ENCODE results near the gene RNF167.

RNF167 gene

GRCh38 chr17:4974115-4974670 lies 34.1 kb downstream of the RNF167 start:
- no peak overlapping the region for H3K27ac ChIP-seq (ENCODE audit: low read length)

GRCh38 chr17:4978726-4979125 lies 38.7 kb downstream of the RNF167 start:
- Histone ChIP-seq H3K4me1 (ENCODE audit: control insufficient read depth, low read depth, low read length) (peaks cover 4% of the 10 kb centered on the region), H3K9me3 (ENCODE audit: control insufficient read depth, low read depth, low read length) (no peaks in the 10 kb centered on the region), H3K9ac (ENCODE audit: low read length) (no peak overlapping the region), H3K4me3 (ENCODE audit: low read length) (no peak overlapping the region), H3K27ac (ENCODE audit: low read length) (no peak overlapping the region), H3K27me3 (ENCODE audit: control insufficient read depth, insufficient read depth, low read length) (peaks cover 55% of the 10 kb centered on the region), H3K36me3 (ENCODE audit: control insufficient read depth, low read depth, low read length) (no peaks in the 10 kb centered on the region)

More at GRCh38 chr17:4974115-4974670, 34.1 kb downstream of the RNF167 start:
- peaks cover 4% of the 10 kb centered on the region for H3K36me3 ChIP-seq (ENCODE audit: control insufficient read depth, low read depth, low read length)
- H3K27me3 ChIP-seq (ENCODE audit: control insufficient read depth, insufficient read depth, low read length), result peaks cover 71% of the 10 kb centered on the region
- H3K4me1 ChIP-seq (ENCODE audit: control insufficient read depth, low read depth, low read length), result peaks cover 10% of the 10 kb centered on the region
- H3K9me3 ChIP-seq (ENCODE audit: control insufficient read depth, low read depth, low read length), result no peaks in the 10 kb centered on the region
- H3K4me3 ChIP-seq (ENCODE audit: low read length), result no peak overlapping the region
- H3K9ac ChIP-seq (ENCODE audit: low read length), result no peak overlapping the region

GRCh38 chr17:4980644-4981216 lies 40.7 kb downstream of the RNF167 start:
- Histone ChIP-seq H3K4me1 (ENCODE audit: control insufficient read depth, low read depth, low read length) (peaks cover 4% of the 10 kb centered on the region), H3K4me3 (ENCODE audit: low read length) (no peak overlapping the region), H3K9me3 (ENCODE audit: control insufficient read depth, low read depth, low read length) (no peaks in the 10 kb centered on the region), H3K9ac (ENCODE audit: low read length) (no peak overlapping the region), H3K27me3 (ENCODE audit: control insufficient read depth, insufficient read depth, low read length) (peaks cover 38% of the 10 kb centered on the region), H3K27ac (ENCODE audit: low read length) (no peak overlapping the region), H3K36me3 (ENCODE audit: control insufficient read depth, low read depth, low read length) (no peaks in the 10 kb centered on the region)

GRCh38 chr17:4982305-4982704 lies 42.2 kb downstream of the RNF167 start:
- Histone ChIP-seq H3K9ac (ENCODE audit: low read length) (no peak overlapping the region), H3K4me3 (ENCODE audit: low read length) (no peak overlapping the region), H3K27me3 (ENCODE audit: control insufficient read depth, insufficient read depth, low read length) (peaks cover 33% of the 10 kb centered on the region), H3K9me3 (ENCODE audit: control insufficient read depth, low read depth, low read length) (no peaks in the 10 kb centered on the region), H3K4me1 (ENCODE audit: control insufficient read depth, low read depth, low read length) (peaks cover 4% of the 10 kb centered on the region), H3K27ac (ENCODE audit: low read length) (no peak overlapping the region), H3K36me3 (ENCODE audit: control insufficient read depth, low read depth, low read length) (no peaks in the 10 kb centered on the region)

- H3K9ac ChIP-seq (ENCODE audit: low read length), result no peak overlapping the region
- H3K9me3 ChIP-seq (ENCODE audit: control insufficient read depth, low read depth, low read length), result no peaks in the 10 kb centered on the region
- H3K36me3 ChIP-seq (ENCODE audit: control insufficient read depth, low read depth, low read length), result no peaks in the 10 kb centered on the region
- H3K27me3 ChIP-seq (ENCODE audit: control insufficient read depth, insufficient read depth, low read length), result peaks cover 34% of the 10 kb centered on the region
- H3K4me3 ChIP-seq (ENCODE audit: low read length), result peak overlapping the region; percentile 64
- no peak overlapping the region for H3K27ac ChIP-seq (ENCODE audit: low read length)
- peaks cover 6% of the 10 kb centered on the region for H3K4me1 ChIP-seq (ENCODE audit: control insufficient read depth, low read depth, low read length)
These were observed 46.3 kb downstream of the RNF167 start for GRCh38 chr17:4986403-4986802.

- Histone ChIP-seq H3K27ac (ENCODE audit: low read length) (no peak within 1 kb of the TSS), H3K36me3 (ENCODE audit: control insufficient read depth, low read depth, low read length) (no peaks in the 10 kb centered on the region), H3K4me3 (ENCODE audit: low read length) (peak within 1 kb of the TSS; percentile 64), H3K9me3 (ENCODE audit: control insufficient read depth, low read depth, low read length) (no peaks in the 10 kb centered on the region), H3K4me1 (ENCODE audit: control insufficient read depth, low read depth, low read length) (peaks cover 6% of the 10 kb centered on the region), H3K27me3 (ENCODE audit: control insufficient read depth, insufficient read depth, low read length) (peaks cover 34% of the 10 kb centered on the region), H3K9ac (ENCODE audit: low read length) (no peak within 1 kb of the TSS)
These were observed 47.1 kb downstream of the RNF167 start, which contains the start of gene CAMTA2 for GRCh38 chr17:4986951-4987766. TSS of gene CAMTA2 (minus strand) at chr17:4987675. CDS start at chr17:4986222, 1,453 bp downstream.

GRCh38 chr17:4987767-4988567 lies 47.9 kb downstream of the RNF167 start:
- H3K27me3 ChIP-seq (ENCODE audit: control insufficient read depth, insufficient read depth, low read length), result peaks cover 30% of the 10 kb centered on the region
- H3K36me3 ChIP-seq (ENCODE audit: control insufficient read depth, low read depth, low read length), result no peaks in the 10 kb centered on the region
- no peaks in the 10 kb centered on the region for H3K9me3 ChIP-seq (ENCODE audit: control insufficient read depth, low read depth, low read length)
- no peak overlapping the region for H3K9ac ChIP-seq (ENCODE audit: low read length)
- peaks cover 6% of the 10 kb centered on the region for H3K4me1 ChIP-seq (ENCODE audit: control insufficient read depth, low read depth, low read length)
- no peak overlapping the region for H3K27ac ChIP-seq (ENCODE audit: low read length)
- H3K4me3 ChIP-seq (ENCODE audit: low read length), result peak overlapping the region; percentile 64

- H3K9ac ChIP-seq (ENCODE audit: low read length), result no peak overlapping the region
These were observed 54.1 kb downstream of the RNF167 start for GRCh38 chr17:4994081-4994595.

More at GRCh38 chr17:4994081-4994595, 54.1 kb downstream of the RNF167 start:
- Histone ChIP-seq H3K36me3 (ENCODE audit: control insufficient read depth, low read depth, low read length) (no peaks in the 10 kb centered on the region), H3K9me3 (ENCODE audit: control insufficient read depth, low read depth, low read length) (no peaks in the 10 kb centered on the region), H3K27me3 (ENCODE audit: control insufficient read depth, insufficient read depth, low read length) (peaks cover 24% of the 10 kb centered on the region), H3K27ac (ENCODE audit: low read length) (no peak overlapping the region), H3K4me3 (ENCODE audit: low read length) (no peak overlapping the region), H3K4me1 (ENCODE audit: control insufficient read depth, low read depth, low read length) (peaks cover 6% of the 10 kb centered on the region)

Measured in iPS-18a (cell line).